Activated CD4-positive, alpha-beta T cell treated with anti-CD3 and anti-CD28 coated beads for 1 hour (primary cell): ENCODE measurements around the gene MLLT1.

ENCODE experiments used
- DNase-seq: peaks from one replicate; pipeline ENCODE4 v3.0.0-alpha.2; 2020

The MLLT1 gene

GRCh38 chr19:6274756-6275155 lies 5.0 kb downstream of the MLLT1 start:
- no peak for DNase-seq

- no peak for DNase-seq
These were observed 5.8 kb downstream of the MLLT1 start for GRCh38 chr19:6273701-6274601.

GRCh38 chr19:6272913-6273600 lies 6.7 kb downstream of the MLLT1 start:
- DNase-seq, result no peak

- no peak for DNase-seq
These were observed 7.4 kb downstream of the MLLT1 start for GRCh38 chr19:6272411-6272791.

- DNase-seq, result no peak
These were observed 7.9 kb downstream of the MLLT1 start for GRCh38 chr19:6271721-6272410.

GRCh38 chr19:6271251-6271650 lies 8.5 kb downstream of the MLLT1 start:
- no peak for DNase-seq

- no peak for DNase-seq
These were observed 9.0 kb downstream of the MLLT1 start for GRCh38 chr19:6270822-6271221.

GRCh38 chr19:6270076-6270745 lies 9.6 kb downstream of the MLLT1 start:
- DNase-seq, result no peak

GRCh38 chr19:6269101-6269886 lies 10.5 kb downstream of the MLLT1 start:
- DNase-seq, result no peak

- no peak for DNase-seq
These were observed 11.4 kb downstream of the MLLT1 start for GRCh38 chr19:6268382-6268771.

GRCh38 chr19:6267552-6268381 lies 12.0 kb downstream of the MLLT1 start:
- no peak for DNase-seq

- DNase-seq, result no peak
These were observed 15.0 kb downstream of the MLLT1 start for GRCh38 chr19:6264803-6265202.

- DNase-seq, result no peak
These were observed 15.9 kb downstream of the MLLT1 start for GRCh38 chr19:6263735-6264444.

GRCh38 chr19:6263306-6263705 lies 16.5 kb downstream of the MLLT1 start:
- DNase-seq, result no peak

- no peak for DNase-seq
These were observed 17.3 kb downstream of the MLLT1 start for GRCh38 chr19:6262519-6262918.

GRCh38 chr19:6261883-6262282 lies 17.9 kb downstream of the MLLT1 start:
- DNase-seq, result no peak

GRCh38 chr19:6260912-6261650 lies 18.7 kb downstream of the MLLT1 start:
- DNase-seq, result no peak

GRCh38 chr19:6260376-6260775 lies 19.4 kb downstream of the MLLT1 start:
- no peak for DNase-seq

GRCh38 chr19:6259312-6259861 lies 20.4 kb downstream of the MLLT1 start:
- DNase-seq, result no peak
